Caki2 (cell line): Measurements from ENCODE around the gene GABBR1. TPM values are rescaled to one million over a fixed set of nuclear protein-coding genes. Genes with fewer than 3 reads are reported as not detected.

Experiments
- DNase-seq: peaks from one replicate; pipeline ENCODE4 v3.0.0-alpha.2; 2015; ENCODE audit warnings: low read depth
- in situ Hi-C: cut with HindIII; loops from 2 replicates; pipeline ENCODE4 v1.10.0; 2016; ENCODE audit warnings: low sequenced_read_pairs, low pct_unique_long_range_greater_than_20kb, mixed read lengths
- total RNA-seq: library from RNA; depleted of rRNA; stranded (reverse); fragments of >200 nt; shearing (Covaris generic); gene quantifications from 2 replicates; pipeline ENCODE4 v1.2.3, GENCODE V29; 2014; ENCODE audit warnings: low replicate concordance

GABBR1 gene
- total RNA-seq, 1 experiment from 2014 or later: 1.6 TPM

DNA sequence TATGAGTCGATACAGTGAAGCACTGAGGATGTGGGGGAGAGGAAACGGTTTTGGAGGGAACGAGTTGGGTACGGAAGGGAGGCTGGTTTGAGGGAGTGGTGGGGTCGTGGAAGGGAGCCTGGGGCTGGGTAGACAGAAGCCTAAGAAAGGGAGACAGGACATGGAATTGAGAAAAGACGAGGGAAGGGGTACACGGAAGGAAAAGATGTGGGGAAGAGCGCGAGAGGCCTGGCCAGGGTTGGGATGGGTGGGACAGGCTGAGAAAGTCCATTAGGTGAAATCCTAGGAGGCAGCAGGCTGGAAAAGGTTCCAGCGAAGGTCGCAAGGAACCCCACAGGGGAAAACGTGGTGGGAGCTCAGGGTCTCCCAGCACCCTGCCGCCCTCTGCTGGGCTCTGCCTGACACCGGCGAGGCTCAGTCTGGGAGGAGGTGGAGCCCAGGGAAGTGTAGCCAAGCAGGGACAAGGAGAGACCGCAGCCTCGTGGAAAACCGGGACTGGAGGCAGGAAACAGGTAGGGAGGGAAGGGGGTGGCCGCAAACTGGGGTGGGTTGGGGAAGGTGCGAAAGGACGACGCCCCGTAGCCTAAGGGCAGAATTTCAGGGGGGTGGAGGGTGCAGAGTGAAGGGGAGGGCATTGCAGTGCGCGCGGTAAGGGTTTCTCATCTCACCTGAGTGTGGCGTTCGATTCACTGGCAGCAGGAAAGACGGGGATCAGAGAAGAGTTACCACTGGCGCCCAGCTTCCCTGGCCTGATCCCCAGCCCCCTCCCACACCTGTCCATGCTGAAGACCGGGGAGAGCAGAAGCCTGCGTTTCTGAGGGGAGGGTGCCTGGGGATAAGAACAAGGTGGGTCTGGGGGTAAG, 4.3 kb downstream of the GABBR1 start:
- peak; percentile 78 for DNase-seq

DNA sequence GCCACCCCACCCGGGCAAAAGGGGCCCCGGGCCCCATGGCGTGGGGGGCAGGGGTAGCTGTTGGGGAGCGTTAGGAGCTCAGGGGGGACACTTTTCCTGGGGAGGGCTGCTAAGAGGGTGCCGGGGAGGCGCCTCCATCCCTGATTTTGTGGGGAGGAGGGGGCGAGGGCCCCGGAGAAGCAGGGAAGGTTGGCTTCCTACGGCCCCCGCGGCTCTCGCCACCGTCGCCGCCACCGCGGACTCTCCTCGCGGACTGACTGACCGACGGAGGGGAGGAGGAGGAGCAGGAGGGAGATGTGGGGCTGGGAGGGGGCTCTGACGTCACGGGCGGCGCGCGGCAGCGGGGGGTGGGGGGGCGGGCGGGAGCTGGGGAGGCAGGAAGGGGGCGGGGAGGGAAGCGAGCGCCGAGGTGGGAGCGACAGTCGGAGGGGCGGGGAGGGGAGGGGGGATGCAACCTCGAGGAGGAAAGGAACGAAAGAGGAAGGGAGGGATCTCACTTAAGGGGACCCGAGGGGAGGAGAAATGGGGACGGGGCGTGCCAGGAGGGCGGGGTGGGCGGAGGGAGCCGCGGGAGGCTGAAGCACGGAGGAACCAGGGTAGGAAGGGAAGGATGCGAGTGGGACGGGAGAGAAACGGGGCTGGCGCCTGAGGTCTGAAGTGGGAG, 5.1 kb downstream of the GABBR1 start:
- in situ Hi-C loops: no loop called here
- DNase-seq: peak; percentile 60

More for the DNA sequence above, 4.3 kb downstream of the GABBR1 start:
- in situ Hi-C loops: no loop called here

DNA sequence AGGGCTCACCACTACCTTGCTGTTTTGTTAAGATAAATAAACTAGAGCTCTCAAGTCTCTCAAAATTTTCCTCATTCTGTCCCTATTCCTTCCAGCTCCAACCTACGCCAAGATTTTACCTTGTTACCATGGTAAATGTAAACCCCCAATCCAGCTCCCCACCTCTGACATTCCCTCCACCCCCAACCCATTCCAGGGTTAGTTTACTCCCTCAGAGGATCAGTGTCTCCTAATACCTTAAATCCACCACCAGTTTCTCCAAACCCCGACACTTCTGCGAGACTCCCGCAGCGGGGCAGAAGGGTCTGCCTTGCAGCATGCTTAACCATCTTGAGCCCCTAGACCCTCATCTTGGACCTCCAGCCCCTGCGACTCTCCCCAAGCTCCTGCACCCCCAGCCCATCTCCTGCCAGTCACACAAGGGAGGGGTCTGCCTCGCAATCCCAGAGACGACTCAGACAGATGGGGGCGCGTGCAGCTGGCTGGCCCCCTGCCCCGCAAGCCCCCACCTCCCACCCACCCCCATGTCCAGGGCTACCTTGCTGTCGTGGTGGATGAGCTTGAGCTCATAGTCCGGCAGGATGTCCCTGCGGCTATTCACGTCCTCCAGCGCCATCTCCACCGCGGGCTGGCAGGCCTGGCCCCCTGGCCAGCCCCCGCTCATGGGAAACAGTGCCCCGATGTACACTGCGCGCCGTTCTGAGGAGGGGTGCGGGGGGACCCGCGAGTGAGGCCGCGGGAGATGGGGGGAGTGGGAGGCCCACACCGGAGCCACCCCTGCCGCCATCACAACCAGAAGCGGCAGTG, 5.8 kb downstream of the GABBR1 start:
- DNase-seq: no peak
- in situ Hi-C loops: no loop called here

DNA sequence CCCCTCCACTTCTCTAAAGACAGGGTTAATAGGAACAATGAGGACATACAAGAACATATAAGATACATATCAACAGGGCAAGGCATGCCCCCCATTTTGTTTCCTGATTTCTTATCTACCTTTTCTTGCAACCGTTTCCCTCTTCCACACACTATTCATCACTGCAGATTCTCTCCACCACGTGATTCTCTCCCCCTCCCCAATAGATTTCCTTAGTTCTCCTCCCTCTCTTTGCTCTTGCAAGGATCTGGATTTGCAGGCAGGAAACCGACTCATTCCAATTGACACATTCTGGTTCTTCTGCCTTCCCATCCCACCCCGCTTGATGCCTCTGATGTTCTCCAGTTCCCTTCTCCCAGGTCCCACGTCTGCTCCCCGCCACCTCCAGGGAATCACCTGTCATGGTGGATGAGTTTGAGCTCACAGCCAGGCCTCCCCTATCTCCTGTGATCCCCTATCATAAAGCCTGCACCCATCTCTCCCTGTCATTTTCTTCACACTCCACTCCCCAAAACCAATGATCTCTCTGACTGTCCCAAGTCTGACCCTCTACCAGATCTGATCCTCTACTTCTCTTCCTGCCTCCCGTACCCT, 7.5 kb downstream of the GABBR1 start:
- in situ Hi-C loops: no loop called here
- no peak for DNase-seq

DNA sequence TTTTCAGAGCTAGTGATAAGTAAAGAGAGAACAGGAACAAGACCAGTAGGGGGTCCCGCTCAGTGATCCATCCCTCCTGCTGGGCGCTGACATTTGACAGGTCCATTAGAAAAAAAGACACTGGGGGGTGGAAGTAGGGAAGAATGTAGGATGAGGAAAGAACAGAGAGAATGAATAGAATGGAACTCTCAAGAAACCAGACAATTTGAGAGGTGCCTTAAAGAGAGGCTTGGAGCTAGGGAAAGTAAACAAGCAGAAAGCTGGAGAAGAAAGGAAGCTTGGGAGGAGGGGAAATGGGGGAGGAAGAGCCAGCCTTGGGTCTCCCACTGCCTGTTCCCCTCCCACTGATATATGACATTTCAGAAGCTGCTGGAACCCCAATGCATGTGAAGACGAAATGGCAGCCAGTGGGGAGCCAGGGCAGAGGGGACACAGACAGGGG, 8.4 kb downstream of the GABBR1 start:
- in situ Hi-C loops: no loop called here
- no peak for DNase-seq

DNA sequence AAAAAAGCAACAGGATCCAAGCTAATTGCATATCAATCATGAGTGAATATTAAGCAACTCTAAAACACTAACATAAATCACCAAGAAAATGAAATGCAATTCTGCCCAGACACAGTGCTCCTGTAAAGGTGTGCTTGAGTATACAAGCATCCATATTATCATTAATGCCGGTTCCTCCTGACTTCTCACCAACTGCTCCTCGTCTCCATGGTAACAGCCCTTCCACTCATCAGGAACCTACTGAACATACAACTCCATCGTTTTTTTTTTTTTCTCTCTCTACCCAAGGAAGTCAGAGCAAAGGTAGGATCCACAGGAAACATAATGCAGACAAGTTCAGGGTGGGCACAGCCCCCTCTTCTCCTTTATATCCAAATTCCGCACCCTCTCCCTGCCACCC, 12.4 kb downstream of the GABBR1 start:
- no peak for DNase-seq
- in situ Hi-C loops: no loop called here

DNA sequence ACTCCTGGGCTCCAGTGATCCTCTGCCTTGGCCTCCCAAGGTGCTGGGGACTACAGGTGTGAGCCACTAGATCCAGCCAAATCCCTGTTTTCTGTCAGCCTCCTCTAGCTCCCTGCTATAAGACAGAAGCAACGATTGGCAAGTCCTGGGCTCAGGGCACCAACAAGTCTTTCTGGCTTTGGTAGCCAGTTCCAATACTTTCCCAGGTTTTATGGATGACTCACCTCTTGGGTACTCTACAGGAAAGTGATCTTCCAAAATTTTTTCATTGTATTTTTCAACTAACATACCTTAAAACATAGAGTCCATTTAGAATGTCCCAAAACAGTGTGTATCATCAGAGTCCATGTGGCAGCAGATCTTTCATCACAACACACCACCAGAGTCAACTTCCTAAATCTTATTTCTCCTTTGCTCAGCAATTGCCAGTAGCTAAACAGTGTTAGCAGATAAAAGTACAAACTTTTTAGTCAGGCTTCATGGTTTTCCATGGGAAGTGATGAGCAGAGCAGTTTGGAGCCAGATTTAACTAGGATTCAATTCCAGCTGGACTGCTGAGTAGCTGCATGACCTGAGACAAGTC, 13.3 kb downstream of the GABBR1 start:
- no peak for DNase-seq
- in situ Hi-C loops: no loop called here

DNA sequence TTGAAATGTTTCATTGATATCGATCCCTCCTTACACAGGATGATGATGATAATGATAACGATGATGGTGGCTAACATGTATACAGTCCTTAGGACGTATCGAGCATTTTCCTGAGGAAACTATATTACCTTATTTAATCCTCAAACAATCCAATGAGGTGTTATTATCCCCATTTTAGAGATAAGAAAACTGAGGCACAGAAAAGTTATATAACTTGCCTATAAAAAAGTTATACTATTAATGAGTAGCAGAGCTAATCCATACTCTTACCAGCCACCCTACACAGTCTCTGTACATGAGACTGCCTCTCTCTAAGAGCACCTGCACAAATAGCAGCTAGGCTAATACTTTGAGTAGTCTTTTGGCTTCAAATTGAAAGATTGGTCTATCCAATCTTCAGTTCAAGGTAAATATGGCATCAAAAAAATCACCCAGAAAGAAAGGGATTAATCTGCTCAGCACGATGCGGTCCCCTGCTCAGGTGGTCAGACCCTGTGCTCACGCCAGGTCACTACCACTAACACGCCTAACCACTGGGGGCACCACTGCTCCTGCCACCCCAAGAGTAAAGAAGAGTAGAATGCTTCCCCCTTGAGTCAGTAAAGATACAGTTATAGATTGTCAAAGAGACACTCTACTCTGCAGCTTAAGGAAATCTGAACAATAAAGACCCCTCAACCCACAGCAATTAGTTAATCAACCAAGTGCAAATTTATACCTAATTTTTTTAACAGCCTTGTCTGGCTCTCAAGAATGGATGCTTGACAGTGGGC, 15.0 kb downstream of the GABBR1 start:
- in situ Hi-C loops: no loop called here
- no peak for DNase-seq

DNA sequence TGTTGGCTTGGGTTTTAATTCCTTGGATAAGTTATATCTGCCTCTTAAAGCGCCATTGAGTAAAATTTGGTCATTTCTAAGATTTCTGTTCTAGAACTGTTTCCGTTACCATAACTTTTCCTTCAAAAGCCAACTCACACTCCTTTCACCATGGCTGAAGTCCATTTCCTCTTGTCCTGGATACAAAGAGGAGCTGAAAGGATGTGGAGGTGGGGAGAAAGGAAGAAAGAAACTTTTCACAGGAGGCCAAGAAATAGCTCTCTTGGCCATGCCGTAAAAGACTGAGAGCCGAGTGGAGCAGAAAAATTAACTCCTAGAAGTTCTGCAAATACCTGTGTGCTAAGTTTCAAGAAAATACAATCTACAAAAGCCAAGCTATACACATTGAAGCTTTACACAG, 21.6 kb downstream of the GABBR1 start:
- in situ Hi-C loops: no loop called here
- no peak for DNase-seq

DNA sequence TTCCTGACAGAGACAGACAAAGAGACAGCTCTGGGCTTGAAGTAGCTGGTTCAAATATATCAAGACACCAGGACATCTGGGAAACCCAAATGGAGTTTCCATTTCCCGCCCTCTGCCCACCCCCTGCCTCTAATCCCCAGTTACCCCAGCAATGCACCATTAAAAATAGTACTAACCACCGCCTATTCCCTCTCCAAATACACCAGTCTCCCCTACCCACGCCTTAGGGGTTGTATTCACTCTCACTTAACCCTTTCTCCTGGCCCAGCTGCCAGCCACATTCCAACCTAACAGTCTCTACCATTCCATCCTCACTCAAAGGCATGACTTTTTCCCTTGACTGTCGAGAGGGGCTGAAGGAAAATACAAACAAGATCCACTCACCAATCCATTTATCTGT, 22.4 kb downstream of the GABBR1 start:
- in situ Hi-C loops: no loop called here
- no peak for DNase-seq

DNA sequence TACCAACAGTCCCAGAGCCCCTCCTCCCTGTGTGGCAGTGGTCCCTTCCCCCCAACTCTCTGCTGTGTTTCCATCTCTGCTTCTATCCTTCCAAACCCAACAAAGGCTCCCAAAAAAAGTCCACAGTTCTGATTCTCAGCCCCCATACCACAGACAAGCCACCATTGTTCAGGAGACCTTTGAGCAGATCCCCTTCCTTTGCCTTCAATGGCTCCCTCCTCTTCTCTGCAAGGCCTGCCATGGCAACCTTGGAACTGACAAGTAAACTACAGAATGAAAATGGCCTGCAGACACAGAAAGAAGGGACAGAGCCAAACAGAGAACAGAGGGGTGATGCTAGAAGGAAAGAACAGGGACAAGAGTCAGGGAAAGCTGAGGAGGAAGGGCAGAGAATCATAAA, 24.9 kb downstream of the GABBR1 start:
- no peak for DNase-seq
- in situ Hi-C loops: no loop called here

DNA sequence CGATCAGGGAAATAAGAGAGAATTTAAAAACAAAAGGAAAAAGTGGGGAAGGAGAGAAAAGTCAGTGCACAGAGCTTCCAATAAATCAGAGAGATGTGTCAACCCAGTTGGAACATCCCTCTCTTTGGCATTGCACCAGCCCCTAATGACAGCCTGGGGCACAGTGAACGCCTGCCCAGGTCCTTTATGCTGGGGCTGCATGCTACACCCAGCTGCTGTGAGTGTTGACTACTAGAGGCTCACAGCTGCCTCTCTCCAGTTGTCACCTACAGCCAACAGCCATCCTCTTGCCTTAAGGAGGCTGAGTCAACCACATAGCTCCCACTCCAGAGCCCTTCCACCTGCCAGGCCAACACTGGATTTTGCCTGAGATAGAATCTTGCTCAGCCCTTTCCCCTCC, 29.1 kb downstream of the GABBR1 start:
- DNase-seq: no peak
- in situ Hi-C loops: no loop called here

DNA sequence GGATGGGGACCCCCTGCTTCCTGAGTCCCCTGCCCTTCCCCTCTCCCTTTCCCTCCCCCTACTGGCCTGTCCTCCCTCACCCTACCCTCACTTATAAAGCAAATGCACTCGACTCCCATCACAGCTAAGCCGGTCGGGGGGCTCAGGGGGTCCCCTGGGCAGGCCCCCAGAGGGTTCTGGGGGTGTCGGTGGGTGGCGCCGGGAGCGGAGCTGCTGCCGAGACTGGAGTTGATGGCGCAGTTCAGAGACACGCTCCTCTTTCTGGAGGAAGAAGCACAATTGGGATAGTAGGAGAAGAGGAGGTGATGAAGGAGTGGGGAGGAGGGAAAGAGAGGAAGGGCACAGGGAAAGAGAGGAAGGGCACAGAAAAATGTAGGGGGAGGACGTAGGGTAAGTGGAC, 29.5 kb downstream of the GABBR1 start:
- no peak for DNase-seq
- in situ Hi-C loops: no loop called here

DNA sequence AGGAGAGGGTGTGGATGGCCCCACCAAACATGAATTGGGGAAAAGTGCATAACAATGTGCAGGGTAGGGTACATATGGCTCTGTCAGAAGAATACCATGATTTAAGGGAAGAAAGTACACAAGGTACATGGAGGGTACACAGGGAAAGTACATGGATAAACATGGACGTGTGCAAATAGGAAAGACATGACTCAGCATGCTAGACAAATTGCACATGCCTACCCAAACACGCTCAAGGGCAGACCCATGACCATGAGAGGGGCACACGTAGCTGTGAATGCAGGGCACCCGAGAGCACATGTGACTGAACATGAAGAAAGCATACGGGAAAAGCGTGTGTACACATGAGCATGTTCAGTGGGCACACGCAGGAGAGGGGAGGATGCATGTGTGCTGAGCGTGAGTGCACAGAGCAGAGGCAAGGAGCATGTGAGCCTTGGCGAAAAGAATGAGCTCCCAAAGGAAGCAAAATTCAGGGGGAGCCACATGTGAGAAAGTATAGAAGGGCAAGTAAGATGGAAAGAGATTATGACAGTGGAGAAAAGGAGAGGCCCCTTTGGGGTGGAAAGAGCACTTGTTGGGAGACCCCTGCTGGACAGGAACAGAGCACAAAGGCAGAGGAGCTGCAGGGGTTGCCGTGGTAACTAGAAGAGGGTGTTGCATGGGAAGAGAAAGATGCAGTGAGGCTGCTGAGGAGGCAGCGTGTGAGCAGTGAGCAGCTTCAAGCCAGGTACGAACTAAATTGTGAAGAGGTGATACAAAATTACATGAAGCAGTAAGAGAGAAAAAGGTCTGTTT, 30.2 kb downstream of the GABBR1 start:
- DNase-seq: peak; percentile 27
- in situ Hi-C loops: no loop called here

DNA sequence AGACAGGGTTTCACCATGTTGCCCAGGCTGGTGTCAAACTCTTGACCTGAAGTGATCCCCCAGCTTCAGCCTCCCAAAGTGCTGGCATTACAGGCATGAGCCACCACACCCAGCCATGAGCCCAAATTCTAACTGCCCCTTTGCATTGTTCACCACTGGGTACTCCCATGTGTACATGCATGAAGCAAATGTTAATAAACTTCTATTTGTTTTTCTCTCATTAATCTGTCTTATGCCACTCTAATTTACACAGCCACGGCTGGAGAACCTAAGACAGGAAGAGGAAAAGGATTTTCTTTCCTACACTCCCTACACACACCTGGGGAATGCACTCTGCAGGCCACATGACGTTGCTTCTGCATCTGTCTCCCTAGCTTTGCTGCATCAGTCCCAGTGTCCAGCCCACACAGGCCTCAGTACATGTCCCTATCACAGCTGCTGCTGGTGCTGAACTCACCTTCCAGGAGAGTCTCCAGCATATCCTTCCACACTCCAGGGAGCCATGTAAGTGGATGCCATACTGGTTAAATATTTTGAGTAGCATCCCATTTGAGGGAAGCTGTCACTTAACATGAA, 34.7 kb downstream of the GABBR1 start:
- in situ Hi-C loops: no loop called here
- no peak for DNase-seq

DNA sequence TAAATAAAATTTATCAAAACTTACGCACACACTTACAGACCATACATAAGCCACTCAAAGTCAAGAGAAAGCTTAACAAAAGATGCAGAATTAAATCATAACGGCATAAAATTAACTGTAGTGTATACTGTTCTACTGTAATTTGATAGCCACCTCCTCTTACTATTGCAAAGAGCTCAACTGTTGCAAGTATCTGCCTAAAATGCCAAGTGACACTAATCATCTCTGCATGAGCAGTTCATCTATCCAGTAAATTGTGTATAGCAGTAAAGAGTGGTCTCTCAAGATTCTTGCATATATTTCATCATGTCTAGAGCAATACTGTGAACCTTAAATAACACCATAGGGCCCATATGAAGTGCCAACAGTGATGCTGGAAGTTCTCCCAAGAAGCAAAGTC, 35.8 kb downstream of the GABBR1 start:
- in situ Hi-C loops: no loop called here
- DNase-seq: no peak
